GM18858 (cell line): ENCODE data around the gene KCNQ1.

Source experiments
- ATAC-seq: cut with Tn5 transposase; IDR thresholded peaks from one replicate; pipeline ENCODE4 v1.9.1; 2021; ENCODE audit not compliant: unreplicated experiment

KCNQ1 gene

DNA sequence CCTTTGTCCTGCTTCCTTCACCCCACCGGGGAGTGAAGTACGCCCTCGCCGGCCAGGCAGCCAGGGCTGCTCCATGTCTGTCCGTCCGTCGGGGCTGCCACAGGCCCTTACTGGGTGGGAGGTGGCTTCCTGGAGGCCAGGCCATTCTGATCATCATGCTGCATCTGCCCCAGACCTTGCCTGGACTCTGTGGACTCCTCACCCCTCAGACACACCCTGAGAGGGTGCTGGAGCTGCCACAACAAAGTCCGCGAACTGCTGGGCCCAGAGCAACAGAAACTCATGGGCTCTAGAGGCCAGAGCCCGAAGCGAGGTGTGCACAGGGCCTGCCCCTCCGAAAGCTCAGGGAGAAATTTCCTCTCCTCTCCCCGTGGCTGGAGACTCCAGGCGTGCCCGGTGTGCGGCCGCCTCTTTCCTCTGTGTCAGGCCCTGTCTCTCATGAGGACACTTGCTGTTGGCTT is 130.8 kb downstream of the KCNQ1 start:
- no peak for ATAC-seq

- ATAC-seq, result no peak
Measured at GRCh38 chr11:2576111-2576510, 131.3 kb downstream of the KCNQ1 start.

DNA sequence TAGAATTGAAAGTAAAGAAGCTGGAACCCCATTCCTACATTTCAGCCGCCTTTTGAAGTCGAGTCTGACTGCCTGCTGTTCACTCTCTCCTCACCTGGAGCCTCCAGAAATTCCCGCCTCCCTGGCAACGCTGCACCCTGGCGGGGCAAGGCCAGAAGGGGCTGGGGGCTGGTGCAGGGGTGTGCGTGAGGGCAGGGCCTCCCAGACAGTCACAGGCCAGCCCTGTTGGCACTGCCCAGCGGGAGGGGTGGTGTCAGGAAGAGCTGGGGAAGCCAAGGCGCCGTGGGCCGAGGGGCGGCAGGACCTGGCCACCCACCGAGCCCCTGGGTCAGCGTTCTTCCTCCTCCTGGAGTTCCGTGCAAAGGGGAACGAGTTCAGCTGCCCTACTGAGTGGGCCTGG is 131.7 kb downstream of the KCNQ1 start:
- no peak for ATAC-seq

GRCh38 chr11:2577031-2577990 is 132.5 kb downstream of the KCNQ1 start:
- ATAC-seq, result no peak

DNA sequence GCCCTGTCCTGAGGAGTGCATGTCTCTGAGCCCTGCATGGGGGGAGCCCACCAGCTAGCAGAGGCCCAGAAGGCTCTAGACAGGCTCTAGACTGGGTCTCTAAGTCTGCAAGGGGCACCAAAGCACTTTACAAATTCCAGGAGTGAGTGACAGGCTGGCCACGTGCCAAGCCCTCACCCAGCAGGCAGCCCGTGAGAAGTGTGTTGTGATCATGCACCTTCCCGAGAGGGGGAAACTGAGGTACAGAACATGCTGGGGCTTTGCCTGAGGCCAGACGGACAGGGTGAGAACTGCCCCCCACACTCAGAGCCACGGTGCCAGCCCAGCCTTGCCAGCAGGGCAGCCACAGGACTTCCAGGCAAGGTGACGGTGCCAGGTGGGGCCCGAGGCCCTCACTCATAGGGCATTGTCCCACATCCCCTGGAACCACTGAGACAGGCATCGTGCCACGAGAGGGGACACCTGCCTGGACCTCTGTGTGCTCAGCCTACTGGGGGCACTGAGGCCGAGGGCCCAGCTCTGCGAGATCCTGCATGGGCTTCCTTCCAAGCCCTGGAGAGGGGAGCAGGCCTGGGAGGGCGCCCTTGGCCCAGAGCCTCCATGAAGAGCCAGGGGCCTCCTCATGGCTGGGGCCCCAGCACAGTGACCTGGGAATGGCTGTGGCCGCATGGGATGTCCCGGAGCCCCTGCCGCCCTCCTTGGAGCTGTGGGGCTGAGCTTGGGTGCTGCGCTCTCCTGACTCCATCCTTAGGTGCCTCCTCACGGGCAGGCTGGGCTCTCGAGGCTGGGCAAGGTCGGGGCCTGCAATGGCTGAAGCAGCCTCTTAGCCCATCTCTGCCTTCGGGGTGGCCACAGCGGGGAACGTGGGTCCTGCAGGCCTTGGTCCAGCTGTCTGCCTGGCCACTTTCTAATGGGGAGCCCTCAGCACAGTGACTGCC is 133.5 kb downstream of the KCNQ1 start:
- no peak for ATAC-seq

GRCh38 chr11:2578929-2579270 is 134.1 kb downstream of the KCNQ1 start:
- ATAC-seq, result no peak

- ATAC-seq, result no peak
Measured at GRCh38 chr11:2579315-2580060, 134.7 kb downstream of the KCNQ1 start.

DNA sequence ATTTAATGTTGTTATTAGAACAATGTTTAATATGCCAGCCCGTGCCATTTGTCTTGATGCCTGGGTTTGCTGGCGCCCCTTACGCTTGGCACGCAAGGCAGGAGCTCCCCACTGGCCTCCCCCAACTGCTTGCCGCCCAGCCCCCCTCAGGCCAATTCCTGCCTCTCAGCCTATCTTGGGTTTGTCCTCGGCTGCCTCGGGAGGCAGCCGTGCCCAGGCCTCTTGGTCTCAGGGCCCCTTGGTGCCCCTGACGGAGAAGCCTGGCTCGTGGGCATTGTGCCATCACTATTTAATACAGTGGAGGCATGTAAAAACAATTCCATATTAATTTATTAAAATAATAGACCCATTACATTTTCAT is 135.2 kb downstream of the KCNQ1 start:
- no peak for ATAC-seq

DNA sequence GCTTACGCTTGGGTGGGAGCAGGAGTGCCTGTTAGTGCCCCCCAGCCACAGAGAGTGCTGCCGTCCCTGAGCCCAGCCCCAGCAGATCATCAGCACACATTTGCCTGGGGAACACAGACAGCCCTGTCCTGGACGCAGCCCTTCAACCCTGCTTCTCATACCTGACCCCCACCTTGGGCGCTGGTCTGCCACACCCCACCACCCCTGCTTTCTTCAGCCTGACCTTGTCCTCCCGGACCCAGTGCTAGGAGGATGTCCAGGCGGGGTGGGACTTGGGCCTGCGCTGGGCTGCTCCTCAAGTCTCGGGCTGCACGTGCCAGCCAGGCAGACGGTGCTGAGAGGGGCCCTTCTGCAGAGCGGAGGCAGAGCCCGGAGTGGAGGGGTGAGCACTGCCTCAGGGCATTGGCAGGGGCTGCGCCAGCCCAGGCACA is 135.8 kb downstream of the KCNQ1 start:
- no peak for ATAC-seq

DNA sequence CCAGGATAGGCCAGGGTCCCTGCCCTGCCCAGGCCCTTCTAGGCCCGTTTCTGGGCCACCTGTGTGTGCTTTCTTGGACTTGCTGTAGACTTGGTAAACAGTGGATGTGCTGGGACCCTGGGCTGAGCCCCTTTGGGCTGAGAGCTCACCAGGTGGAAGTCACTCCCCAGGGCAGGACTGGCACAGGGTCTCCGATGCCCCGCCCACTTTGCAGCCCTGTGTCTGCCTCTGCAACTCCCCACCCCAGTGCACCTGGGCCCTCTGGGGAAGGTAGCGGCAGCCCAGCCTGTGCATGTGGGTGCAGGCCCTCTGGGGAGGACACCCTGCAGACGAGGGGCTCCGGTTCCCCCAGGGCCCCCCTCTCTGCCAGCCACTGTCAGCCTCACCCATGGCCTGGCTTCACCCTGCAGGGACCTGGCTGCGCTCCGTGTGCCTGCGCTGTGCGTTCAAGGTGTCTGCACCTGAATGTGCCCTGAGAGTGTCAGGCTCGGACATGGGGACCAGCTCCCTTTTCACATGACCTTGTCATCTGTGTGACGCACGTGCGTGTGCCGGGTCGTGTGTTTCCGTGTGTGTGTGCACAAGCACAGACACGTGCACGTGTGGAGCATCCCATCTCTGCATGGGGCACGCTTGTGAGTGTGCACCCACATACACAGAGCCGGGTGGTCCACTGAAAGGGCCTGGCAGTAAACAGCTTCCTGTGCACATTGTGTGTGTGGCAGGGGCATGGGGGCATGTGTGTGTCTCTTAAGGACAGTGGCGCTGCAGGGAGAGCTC is 136.5 kb downstream of the KCNQ1 start:
- ATAC-seq, result no peak

DNA sequence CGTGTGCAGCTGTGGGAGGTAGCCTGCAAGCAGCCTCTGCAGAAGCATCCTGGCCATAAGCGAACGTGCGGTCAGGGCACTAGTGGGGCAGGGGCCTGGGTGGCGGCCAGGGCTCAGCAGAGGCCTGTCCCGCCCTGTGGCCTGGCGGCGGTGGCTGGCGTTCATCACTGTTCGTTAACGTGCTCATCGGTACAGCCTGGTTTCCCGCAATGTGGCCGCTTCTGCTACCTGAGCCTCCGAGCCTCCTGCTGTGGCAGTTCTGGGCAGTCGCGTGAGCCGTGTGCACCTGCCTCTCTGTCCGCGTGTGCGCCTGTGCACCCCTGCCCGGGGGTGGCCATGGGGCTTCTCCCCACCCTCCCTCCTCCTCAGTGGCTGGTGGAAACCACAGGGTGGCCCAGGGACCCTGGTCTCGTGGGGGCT is 137.1 kb downstream of the KCNQ1 start:
- ATAC-seq, result no peak

DNA sequence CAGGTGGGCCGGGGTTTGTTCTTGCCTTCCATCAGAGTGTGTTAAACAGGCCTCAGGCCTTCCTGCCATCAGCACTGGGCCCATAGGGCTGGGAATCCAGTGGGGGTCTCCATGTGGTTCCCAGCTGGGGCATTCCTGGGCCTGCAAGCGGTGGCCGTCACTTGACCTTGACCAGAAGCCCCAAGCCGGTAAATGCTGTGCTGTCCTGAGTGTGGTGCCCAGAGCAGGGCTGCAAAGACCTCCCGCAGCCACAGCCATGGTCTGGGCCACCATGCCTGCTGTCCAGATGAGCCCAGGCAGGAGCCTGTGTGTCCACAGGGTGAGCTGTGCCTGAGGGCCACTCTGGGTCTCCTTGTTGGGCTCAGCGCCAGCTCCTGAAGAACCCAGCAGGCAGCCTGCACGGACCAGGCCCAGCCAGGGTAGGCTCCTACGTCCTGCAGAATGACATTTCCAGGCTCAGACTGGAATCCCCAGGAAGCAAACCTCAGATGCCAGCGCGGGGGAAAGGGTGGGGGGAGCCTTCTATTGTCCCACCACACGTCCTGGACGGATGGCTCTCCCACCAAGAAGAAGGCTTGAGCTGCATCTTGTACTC is 137.6 kb downstream of the KCNQ1 start:
- ATAC-seq, result no peak

GRCh38 chr11:2582946-2583604 is 138.3 kb downstream of the KCNQ1 start:
- ATAC-seq, result no peak

GRCh38 chr11:2583605-2583958 is 138.8 kb downstream of the KCNQ1 start:
- no peak for ATAC-seq

- no peak for ATAC-seq
Measured at GRCh38 chr11:2584434-2584811, 139.6 kb downstream of the KCNQ1 start.

DNA sequence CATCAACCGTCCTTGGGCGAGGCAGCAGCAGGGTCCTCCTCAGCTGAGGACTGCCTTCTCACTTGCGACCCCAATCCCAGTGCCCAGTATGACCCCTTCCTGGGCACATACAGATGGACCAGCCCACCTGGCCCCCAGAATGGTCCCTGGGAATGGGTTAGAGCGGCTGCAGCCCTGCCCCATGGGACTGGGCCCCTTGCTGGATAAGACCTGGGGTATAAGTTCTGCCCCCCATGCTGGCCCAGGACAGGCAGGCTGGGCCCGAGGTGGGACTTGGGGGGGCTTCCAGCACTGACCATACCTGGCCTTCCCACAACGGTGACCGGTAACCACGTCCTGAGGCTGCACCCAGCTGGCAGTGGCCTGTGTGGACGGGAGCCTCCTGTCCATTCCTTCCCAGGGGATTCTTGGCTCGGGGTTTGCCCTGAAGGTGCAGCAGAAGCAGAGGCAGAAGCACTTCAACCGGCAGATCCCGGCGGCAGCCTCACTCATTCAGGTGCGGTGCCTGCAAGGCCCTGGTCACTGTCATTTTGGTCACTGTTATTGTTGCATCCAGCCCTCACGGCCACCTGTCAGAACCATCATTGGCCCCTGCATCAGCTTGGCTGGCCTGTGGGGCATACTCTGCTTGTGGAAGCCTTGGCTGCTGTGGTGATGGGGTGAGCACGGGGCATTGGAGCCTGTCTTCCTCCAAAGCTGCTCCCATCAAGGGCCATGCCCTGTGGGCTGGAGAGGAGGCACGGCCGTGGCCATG is 140.2 kb downstream of the KCNQ1 start:
- ATAC-seq, result no peak

GRCh38 chr11:2585566-2586086 is 140.8 kb downstream of the KCNQ1 start:
- no peak for ATAC-seq

DNA sequence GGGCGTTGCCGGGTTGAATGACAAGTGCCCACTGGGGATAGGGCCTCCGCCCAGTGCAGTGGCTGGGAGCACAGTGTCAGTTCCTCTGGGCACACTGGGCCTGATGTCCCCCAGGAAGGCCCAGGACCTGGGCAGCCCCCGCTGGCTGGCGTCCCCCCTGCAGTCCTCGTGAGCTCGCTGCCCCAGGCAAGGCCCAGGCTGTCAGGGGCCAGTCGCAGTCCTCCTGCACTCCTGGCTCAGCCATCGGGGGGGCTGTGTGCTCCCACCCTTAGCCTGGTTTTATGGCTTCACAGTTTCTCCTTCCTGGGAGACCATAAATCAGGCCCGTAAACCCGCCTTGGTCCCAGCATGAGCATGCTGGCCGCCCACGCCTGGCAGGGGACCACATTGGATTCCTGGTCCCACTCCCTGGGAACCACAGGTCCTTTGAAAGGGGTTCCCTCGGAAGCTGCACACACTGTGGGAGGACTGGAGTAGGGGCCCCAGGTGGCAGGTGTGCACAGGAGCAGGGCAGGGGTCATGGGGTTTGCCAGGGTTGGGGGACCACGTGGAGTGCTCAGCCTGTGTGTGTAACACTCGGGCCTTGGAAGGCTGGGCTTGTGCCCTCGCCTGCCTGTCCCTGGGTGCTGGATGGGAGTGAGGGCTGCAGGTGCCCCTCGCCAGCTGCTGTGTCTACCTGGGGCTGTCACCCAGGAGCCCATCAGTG is 141.4 kb downstream of the KCNQ1 start:
- ATAC-seq, result no peak
